BLaER1 treated with 17β-estradiol and CSF1 and Interleukin-3, amounts not matched to agents 10 nM and 100 nM (cell line): ENCODE data around the gene HAAO.
A peak's percentile ranks its signal among the peaks of the same experiment; 100 is the strongest.

Experiments
- H3K27ac ChIP-seq, 11 experiments: shearing (Covaris generic); formaldehyde crosslinking; 2 replicates each; pipeline ENCODE4 v1.8.1; 2022
- H3K27me3 ChIP-seq, 11 experiments: shearing (Covaris generic); formaldehyde crosslinking; 2 replicates each; pipeline ENCODE4 v1.8.1; 2022
- H3K36me3 ChIP-seq, 11 experiments: shearing (Covaris generic); formaldehyde crosslinking; 2 replicates each; pipeline ENCODE4 v1.8.1; 2022
- H3K4me1 ChIP-seq, 10 experiments: shearing (Covaris generic); formaldehyde crosslinking; 2 replicates each; pipeline ENCODE4 v1.8.1; 2022
- H3K4me2 ChIP-seq, 11 experiments: shearing (Covaris generic); formaldehyde crosslinking; 2 replicates each; pipeline ENCODE4 v1.8.1; 2022
- H3K4me3 ChIP-seq, 10 experiments: shearing (Covaris generic); formaldehyde crosslinking; 2 replicates each; pipeline ENCODE4 v1.8.1; 2022
- H3K9ac ChIP-seq, 11 experiments: shearing (Covaris generic); formaldehyde crosslinking; 2 replicates each; pipeline ENCODE4 v1.8.1; 2022
- H3K9me3 ChIP-seq, 11 experiments: shearing (Covaris generic); formaldehyde crosslinking; replicated peaks in 1 of 11; 2 replicates each; pipeline ENCODE4 v1.8.1; 2022
- H4K20me1 ChIP-seq, 11 experiments: shearing (Covaris generic); formaldehyde crosslinking; 2 replicates each; pipeline ENCODE4 v1.8.1; 2022
- Cebpa-rat ChIP-seq, 11 experiments: shearing (Covaris generic); IDR thresholded peaks; 2 replicates each; pipeline ENCODE4 v1.8.1; 2022

Gene HAAO

DNA sequence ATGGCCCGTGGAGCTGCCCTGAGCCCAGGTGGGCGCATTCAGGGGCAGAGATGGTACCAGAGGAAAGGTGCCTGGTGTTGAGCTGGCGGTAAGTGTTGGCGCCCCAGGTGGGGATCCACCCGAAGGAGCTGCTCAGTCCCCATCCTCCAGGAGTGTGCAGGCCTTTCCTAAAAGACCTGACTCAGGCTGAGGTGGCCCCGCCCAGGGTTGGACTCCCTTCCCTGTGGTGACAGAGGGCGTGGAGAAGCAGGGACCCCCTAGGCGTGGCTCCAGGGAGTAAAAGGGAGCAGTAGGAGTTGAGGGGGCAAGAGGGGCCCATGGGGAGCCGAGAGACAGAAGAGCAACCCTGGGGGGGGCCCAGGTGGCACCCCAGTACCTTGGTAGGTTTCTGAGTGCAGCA is 30.8 kb downstream of the HAAO start:
- peak overlapping the region in 3 of 11 experiments; percentile 9 to 85 (median 40); a peak in 3 of 22 replicates for H3K27ac ChIP-seq
- H3K4me1 ChIP-seq = peaks cover 23 to 63% (median 38%) of the 10 kb centered on the region in 10 experiments
- no peak overlapping the region for H3K9ac ChIP-seq
- H3K4me2 ChIP-seq = peak overlapping the region in 2 of 11 experiments; percentile 18 to 37; a peak in 3 of 22 replicates
- H3K27me3 ChIP-seq = peaks cover 0 to 8% (median 0%) of the 10 kb centered on the region in 11 experiments; a peak in 1 of 22 replicates
- no peaks in the 10 kb centered on the region for H3K9me3 ChIP-seq
- H3K4me3 ChIP-seq = no peak overlapping the region
- peaks cover 0 to 7% (median 0%) of the 10 kb centered on the region in 11 experiments; a peak in 1 of 22 replicates for H4K20me1 ChIP-seq
- H3K36me3 ChIP-seq = peaks cover 0 to 14% (median 0%) of the 10 kb centered on the region in 11 experiments; a peak in 6 of 22 replicates
- no peak for TF ChIP-seq Cebpa-rat (IDR thresholded peaks at IDR 0.05)

DNA sequence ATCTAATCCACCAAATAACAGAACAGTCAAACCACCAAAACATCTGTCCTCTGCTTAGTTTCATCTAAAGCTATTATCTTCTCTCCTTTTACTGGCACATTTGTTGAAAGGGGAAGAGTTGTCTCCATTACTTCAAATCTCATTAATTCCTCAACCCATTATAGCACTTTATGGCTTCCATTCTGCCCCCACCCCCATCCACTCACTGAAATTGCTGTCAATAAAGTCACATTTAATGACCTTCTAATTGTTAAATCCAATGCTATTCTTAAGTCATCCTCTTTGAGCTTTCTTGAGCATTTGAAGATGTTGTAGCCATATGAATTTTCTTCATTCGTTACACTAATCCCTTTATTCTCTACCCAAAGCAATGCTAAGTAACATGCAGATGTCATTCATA is 33.6 kb downstream of the HAAO start:
- no peaks in the 10 kb centered on the region for H3K9me3 ChIP-seq
- peaks cover 44 to 68% (median 52%) of the 10 kb centered on the region in 10 experiments for H3K4me1 ChIP-seq
- no peak overlapping the region for H3K4me3 ChIP-seq
- H3K27ac ChIP-seq = no peak overlapping the region
- peaks cover 0 to 35% (median 0%) of the 10 kb centered on the region in 11 experiments; a peak in 2 of 22 replicates for H4K20me1 ChIP-seq
- no peak overlapping the region for H3K4me2 ChIP-seq
- H3K27me3 ChIP-seq = peaks cover 0 to 30% (median 0%) of the 10 kb centered on the region in 11 experiments; a peak in 4 of 22 replicates
- no peak for TF ChIP-seq Cebpa-rat (IDR thresholded peaks at IDR 0.05)
- H3K9ac ChIP-seq = no peak overlapping the region
- peaks cover 0 to 14% (median 0%) of the 10 kb centered on the region in 11 experiments; a peak in 6 of 22 replicates for H3K36me3 ChIP-seq

DNA sequence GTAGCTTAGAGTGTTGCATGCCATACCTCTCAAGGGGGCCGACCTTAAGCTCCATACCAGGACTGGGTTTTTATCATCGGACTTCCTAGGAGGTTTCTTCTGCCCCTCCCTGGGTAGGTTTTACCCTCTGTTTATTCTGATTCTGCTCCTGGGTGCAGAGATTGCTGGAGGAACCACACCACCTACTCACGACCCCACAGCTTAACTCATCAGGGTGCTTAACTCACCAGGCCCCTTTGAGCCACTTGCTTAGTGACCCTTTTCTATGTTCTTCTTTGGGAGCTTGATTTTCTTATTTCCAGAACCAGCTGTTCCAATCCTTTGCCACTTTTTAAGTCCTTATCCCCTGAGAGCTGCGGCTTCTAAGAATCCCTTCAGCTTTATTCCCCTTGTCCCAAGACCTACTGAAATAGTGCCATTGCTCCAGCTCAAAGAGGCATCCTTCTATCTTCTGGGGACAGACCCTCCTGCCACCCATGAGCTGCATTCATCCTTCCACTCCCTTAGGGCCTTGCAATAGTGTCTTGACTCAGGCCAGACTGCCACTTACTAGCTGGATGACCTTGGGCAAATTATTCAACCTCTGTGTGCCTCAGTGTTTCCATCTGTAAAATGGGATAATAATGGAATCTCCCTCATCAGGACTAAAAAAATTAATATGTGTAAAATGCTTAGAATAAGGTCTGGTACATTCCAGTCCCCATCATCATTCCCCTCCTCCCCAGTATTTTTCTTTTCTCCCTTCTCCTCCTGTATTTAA is 34.2 kb downstream of the HAAO start:
- peaks cover 46 to 68% (median 53%) of the 10 kb centered on the region in 10 experiments for H3K4me1 ChIP-seq
- no peaks in the 10 kb centered on the region for H3K9me3 ChIP-seq
- H3K36me3 ChIP-seq = peaks cover 0 to 14% (median 0%) of the 10 kb centered on the region in 11 experiments; a peak in 6 of 22 replicates
- no peak for TF ChIP-seq Cebpa-rat (IDR thresholded peaks at IDR 0.05)
- H3K4me2 ChIP-seq = peak overlapping the region in 4 of 11 experiments; percentile 13 to 87 (median 84); a peak in 3 of 22 replicates
- no peak overlapping the region for H3K4me3 ChIP-seq
- peaks cover 0 to 35% (median 0%) of the 10 kb centered on the region in 11 experiments; a peak in 4 of 22 replicates for H3K27me3 ChIP-seq
- H3K27ac ChIP-seq = peak overlapping the region in 4 of 11 experiments; percentile 11 to 95 (median 94); a peak in 4 of 22 replicates
- peaks cover 0 to 39% (median 0%) of the 10 kb centered on the region in 11 experiments; a peak in 2 of 22 replicates for H4K20me1 ChIP-seq
- H3K9ac ChIP-seq = no peak overlapping the region

DNA sequence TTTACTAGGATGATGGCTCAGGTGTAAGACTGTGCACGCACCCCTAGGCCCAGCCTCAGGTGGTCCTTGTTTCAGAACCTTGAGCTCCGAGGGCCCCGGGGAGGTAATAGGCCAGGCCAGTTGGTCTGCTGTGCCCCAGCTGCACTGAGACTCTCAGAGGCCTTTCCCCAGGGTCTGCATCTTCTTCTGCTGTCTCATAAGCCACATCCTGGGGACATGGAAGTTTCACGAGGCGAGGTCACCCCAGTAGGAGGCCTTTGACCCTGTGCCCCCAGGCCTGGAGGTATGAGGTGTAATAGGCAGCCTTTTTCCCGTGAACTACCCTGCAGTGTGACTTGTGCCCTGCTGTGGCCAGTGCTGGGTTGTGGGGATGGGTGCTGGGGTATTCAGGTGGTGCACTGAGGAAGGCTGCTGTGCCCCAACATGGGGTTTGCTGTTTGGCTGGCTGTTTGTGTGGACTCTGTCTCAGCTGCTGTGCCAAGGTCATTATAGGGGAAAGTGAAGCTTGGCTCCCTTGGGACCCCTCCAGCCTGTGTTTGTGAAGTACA is 35.3 kb downstream of the HAAO start:
- TF ChIP-seq Cebpa-rat (IDR thresholded peaks at IDR 0.05) = no peak

DNA sequence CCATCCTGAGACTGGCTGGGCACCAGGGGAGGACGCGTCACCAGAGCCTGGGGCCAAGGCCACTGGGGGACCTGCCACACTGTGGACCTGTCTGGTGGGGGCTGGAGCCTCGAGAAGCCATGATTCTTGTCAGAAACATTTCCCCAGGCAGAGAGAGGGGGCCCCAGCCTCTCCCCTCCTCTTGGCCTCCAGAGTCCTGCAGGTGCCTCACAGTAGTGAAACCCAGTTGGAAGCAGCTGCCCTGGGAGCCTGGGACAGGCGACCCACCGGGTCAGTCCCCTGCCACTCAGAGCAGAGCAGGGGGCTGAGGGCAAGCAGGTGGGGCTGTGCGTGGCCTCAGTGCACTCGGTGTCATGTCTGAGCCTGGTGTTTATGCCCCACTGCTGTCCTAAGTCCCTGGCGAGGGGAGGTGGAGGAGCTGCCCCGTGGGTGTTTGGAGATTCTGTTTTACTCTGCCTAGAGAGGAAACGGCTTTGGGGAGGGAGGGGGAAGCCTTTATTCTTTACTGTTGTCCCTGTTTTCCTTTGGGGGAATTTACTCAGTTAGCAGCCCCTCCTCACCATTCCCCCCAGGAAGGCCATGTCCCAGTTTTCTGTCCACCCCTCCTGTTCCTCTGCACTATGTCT is 36.1 kb downstream of the HAAO start:
- Histone ChIP-seq H3K9ac (peak overlapping the region in 10 of 11 experiments; percentile 32 to 80 (median 74); a peak in 17 of 22 replicates), H3K9me3 (no peaks in the 10 kb centered on the region), H4K20me1 (peaks cover 0 to 51% (median 0%) of the 10 kb centered on the region in 11 experiments; a peak in 2 of 22 replicates), H3K27me3 (peaks cover 0 to 35% (median 0%) of the 10 kb centered on the region in 11 experiments; a peak in 4 of 22 replicates), H3K4me1 (peaks cover 60 to 69% (median 68%) of the 10 kb centered on the region in 10 experiments), H3K4me2 (peak overlapping the region; percentile 77 to 93 (median 84)), H3K4me3 (peak overlapping the region in 2 of 10 experiments; percentile 2 to 13; a peak in 3 of 20 replicates), H3K36me3 (peaks cover 0 to 14% (median 0%) of the 10 kb centered on the region in 11 experiments; a peak in 2 of 22 replicates), H3K27ac (peak overlapping the region in 9 of 11 experiments; percentile 85 to 97 (median 93); a peak in 18 of 22 replicates)
- TF ChIP-seq Cebpa-rat (IDR thresholded peaks at IDR 0.05) = no peak

More for the DNA sequence above, 35.3 kb downstream of the HAAO start:
- Histone ChIP-seq H3K4me2 (peak overlapping the region; percentile 77 to 93 (median 84)), H4K20me1 (peaks cover 0 to 45% (median 0%) of the 10 kb centered on the region in 11 experiments; a peak in 2 of 22 replicates), H3K9me3 (no peaks in the 10 kb centered on the region), H3K4me1 (peaks cover 56 to 68% (median 60%) of the 10 kb centered on the region in 10 experiments), H3K9ac (peak overlapping the region in 9 of 11 experiments; percentile 32 to 80 (median 74); a peak in 14 of 22 replicates), H3K27ac (peak overlapping the region in 9 of 11 experiments; percentile 13 to 97 (median 93); a peak in 17 of 22 replicates), H3K27me3 (peaks cover 0 to 35% (median 0%) of the 10 kb centered on the region in 11 experiments; a peak in 4 of 22 replicates), H3K4me3 (no peak overlapping the region), H3K36me3 (peaks cover 0 to 14% (median 0%) of the 10 kb centered on the region in 11 experiments; a peak in 2 of 22 replicates)

DNA sequence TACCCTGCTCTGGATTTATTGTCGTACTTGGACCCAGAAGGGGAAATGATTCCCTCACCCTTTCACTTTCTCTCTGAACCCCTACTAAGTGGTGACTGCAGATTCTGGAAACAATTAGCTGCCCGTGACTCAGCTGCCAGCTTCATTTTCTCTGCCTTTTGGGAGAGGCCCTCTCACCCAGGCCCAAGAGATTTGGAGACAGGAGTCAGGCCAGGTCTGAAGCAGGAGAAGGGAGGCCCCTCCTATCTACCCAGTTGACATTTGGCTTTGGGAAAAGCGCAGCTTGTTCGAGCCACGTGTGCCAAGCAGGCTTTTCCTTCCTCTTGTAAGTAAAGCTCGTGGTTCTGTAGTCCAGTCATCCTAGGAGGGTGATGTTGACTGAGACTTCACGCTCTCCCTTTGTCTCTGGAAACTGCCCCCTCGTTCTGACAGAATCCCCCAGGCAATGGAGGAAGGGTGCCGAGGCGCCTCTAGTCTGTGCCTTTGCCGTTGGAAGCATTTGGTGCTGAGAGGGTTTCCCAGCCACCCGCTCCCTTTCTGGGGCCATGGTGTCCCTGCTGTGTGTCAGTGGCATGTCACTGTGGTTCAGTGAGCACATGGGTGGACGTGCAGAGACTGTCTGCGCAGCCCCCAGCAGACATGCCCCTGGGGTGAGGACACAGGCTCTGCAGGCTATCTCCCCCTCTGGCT is 37.0 kb downstream of the HAAO start:
- Histone ChIP-seq H3K4me1 (peaks cover 70 to 79% (median 76%) of the 10 kb centered on the region in 10 experiments), H3K4me2 (peak overlapping the region; percentile 77 to 93 (median 84)), H3K36me3 (peaks cover 0 to 14% (median 0%) of the 10 kb centered on the region in 11 experiments; a peak in 2 of 22 replicates), H4K20me1 (peaks cover 0 to 57% (median 0%) of the 10 kb centered on the region in 11 experiments; a peak in 2 of 22 replicates), H3K27me3 (peaks cover 0 to 39% (median 0%) of the 10 kb centered on the region in 11 experiments; a peak in 4 of 22 replicates), H3K9ac (peak overlapping the region in 9 of 11 experiments; percentile 66 to 80 (median 74); a peak in 18 of 22 replicates), H3K27ac (peak overlapping the region in 10 of 11 experiments; percentile 17 to 97 (median 92); a peak in 19 of 22 replicates), H3K4me3 (peak overlapping the region in 1 of 10 experiments; percentile 2; a peak in 2 of 20 replicates), H3K9me3 (no peaks in the 10 kb centered on the region)
- no peak for TF ChIP-seq Cebpa-rat (IDR thresholded peaks at IDR 0.05)

DNA sequence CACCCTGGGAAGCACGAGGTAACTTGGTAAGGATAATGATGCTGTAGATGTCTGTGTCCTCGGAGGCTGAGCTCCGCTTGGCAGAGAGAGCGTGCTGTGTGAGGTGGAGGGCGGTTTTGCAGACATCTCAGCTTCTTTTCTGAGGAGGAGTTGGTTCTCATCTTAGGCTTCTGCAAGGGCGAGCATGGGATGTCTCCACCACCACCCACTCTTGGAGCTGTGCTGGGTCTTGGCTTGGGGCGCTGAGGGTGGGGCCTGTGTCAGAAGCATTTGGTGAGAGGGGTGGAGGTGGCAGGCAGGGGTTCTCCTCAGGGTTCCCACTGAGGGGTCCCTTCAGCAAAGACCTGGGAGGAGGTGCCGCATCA is 37.6 kb downstream of the HAAO start:
- Histone ChIP-seq H3K36me3 (peaks cover 0 to 8% (median 0%) of the 10 kb centered on the region in 11 experiments; a peak in 1 of 22 replicates), H3K27me3 (peaks cover 0 to 39% (median 0%) of the 10 kb centered on the region in 11 experiments; a peak in 4 of 22 replicates), H3K9me3 (no peaks in the 10 kb centered on the region), H3K27ac (peak overlapping the region in 9 of 11 experiments; percentile 85 to 97 (median 93); a peak in 18 of 22 replicates), H3K4me3 (no peak overlapping the region; a peak in 1 of 20 replicates), H3K9ac (peak overlapping the region in 9 of 11 experiments; percentile 66 to 80 (median 74); a peak in 17 of 22 replicates), H4K20me1 (peaks cover 0 to 57% (median 0%) of the 10 kb centered on the region in 11 experiments; a peak in 2 of 22 replicates), H3K4me1 (peaks cover 74 to 82% (median 80%) of the 10 kb centered on the region in 10 experiments), H3K4me2 (peak overlapping the region; percentile 77 to 93 (median 84))
- no peak for TF ChIP-seq Cebpa-rat (IDR thresholded peaks at IDR 0.05)
